Activated CD4-positive, alpha-beta T cell treated with anti-CD3 and anti-CD28 coated beads, Interleukin-2, Interleukin-4, amounts not matched to agents 100 ng/mL and 50 ng/mL, durations not matched to agents 16 hours and 8 hours (primary cell): Measurements from ENCODE around the gene SYK.
"Not testable (repeated sequence)": the region's sequence is repeated elsewhere in the genome, so short reads cannot be mapped to it uniquely, and the experiment has no call there.

ENCODE experiments used
- DNase-seq: peaks from one replicate; pipeline ENCODE4 v3.0.0-alpha.2; 2020; ENCODE audit warnings: low spot score

The SYK gene

DNA sequence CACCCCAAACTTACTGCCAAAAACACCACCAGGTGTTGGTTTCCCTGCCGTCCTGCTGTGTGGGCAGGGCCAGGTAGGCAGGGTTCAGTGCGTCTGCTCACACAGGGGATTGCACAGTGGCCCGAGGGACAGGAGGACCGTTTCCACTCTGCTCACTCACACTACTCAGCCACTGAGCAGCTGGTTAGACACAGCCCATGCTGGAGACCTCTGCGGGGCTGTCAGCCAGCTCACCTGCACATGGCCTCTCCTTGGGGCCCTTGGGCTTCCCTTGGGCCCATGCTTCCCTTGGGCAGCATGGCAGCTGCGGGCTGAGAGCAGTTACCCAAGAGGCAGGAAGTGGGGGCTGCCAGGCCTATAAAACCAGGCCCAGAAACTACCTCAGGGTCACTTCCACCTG, 79.0 kb downstream of the SYK start:
- no peak for DNase-seq

DNA sequence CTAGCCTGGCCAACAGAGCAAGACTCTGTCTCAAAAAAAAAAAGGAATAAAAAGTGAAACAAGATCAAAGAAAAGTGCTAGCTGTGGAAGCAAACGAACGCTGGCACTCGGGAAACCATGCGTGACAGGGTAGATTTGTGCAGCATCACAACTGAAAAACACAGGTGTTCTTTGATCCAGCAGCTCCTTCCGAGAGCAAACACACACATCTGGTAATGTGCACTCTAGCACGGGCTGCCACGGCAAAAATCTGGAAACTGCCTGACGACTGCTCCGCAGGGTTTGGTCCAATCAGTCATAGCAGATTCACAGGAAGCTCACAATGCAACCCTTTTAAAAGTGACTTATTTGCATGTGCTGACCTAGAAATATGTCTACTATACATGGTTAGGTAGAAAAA, 80.0 kb downstream of the SYK start:
- no peak for DNase-seq

DNA sequence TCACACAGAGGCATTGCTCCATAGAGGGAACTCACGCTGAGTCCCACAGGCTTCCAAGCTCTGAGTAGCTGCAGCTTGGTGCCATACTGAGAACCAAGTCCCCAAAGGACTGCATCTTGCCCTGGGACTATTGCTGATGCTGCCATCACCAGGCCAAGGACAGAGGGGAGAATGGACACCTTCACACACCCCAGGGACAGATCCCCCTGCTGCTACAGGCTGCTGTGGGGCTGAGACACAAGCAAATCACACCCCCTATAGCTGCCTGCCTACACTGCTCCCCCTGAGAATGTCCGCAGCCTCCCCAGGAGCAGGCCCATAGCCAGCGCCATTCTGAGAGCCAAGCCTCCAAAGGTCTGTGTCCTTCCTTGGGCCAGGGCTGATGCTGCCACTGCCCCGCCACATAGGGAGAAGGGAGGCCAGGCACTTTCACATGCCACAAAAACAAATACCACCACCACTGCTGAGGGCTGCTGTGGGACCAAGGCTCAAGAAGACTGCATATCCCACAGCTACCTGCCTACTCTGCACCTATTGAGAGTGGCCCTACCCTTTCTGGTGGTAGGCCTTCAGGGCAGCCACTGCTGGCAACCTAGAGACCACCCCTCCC, 81.5 kb downstream of the SYK start:
- DNase-seq: no peak

DNA sequence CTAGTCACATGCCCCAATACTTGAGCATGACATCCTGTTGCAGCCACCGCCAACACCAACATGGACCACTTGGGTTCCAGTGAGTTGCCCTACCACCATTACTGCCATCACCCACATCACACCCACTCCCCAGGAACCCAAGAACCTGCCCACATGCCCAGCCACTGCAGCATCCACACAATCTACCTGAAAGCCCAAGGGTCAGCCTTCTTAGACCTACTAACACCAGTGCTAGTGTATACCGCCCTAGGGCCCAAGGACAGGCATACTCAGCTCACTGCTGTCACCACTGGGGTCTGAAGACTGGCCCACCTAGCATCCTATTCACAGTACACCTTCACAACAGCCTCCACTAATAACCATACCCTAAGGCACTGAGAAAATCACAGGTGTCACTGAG, 82.0 kb downstream of the SYK start:
- no peak for DNase-seq

DNA sequence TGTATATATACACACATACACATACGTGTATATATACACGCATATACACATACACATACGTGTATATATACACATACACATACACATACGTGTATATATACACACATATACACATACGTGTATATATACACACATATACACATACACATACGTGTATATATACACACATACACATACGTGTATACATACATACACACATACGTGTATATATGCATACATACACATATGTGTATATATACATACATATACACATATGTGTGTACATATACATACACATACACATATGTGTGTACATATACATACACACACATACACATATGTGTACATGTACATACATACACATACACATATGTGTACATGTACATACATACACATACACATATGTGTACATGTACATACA, 82.6 kb downstream of the SYK start:
- no peak for DNase-seq

DNA sequence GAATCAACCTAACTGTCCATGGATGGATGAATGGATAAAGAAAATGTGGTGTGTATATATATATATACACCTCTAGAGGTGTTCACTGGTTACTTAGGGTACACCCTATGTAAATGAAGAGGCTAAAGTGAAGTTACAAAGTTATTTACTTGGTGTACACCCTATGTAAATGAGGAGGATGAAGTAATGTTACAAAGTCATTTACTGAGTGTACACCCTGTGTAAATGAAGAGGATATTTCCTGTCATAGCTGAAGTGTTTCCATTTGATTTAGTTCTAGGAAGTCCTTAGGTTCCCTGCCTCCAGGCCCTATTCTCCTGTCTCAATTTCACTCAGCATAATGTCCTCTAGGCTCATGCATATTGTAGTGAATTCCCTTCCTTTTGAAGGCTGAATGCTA, 85.2 kb downstream of the SYK start:
- not testable (repeated sequence) for DNase-seq

DNA sequence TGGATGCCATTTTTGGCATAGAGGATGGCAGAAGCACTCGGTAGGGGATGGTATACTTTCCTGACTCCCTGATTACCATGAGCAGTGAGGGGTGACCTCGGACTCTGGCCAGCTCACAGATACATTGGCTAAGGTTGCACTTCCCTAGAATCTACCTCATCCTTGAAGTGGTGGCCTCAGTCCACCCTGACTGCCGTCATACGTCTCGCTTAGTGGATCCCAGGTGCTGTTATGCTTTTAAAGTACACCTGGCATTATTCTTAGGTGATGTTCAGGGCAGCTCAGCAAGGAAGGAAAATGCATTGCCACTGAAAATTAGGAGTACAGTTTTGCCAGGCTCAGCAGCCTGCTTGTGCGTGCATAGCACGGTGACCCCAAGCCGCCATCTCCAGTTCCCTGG, 87.3 kb downstream of the SYK start:
- DNase-seq: no peak

DNA sequence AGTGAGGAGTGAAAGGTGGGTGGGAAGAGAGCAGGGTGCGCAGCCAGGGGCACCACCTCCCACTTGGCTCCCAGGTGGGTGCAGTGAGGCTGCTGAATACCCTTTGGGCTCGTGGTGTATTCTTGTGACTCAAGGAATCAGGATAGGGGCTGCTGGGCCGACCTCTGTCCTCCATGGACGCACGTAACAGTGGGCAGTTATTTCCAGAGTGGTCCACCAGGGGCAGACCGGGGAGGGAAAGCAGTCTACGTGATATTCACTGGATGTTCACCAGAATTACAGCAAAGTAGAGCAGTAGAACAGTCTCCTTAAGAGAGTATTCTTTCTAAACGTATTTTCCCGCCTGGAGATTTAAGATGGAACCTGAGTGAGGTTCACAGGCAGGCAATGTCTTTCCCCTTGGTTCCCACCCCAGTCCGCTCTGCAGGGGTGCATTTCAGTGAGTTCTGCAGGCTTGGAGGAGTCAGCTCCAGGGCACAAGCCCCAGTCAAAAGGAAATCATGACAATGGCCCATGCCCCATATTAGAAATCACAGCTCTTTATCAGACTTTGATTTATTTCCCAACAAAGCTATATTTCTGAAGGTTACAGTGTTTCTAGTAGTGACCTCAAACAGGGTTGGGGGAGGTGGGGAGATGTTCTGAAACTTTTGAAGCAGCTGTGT, 88.7 kb downstream of the SYK start:
- no peak for DNase-seq

DNA sequence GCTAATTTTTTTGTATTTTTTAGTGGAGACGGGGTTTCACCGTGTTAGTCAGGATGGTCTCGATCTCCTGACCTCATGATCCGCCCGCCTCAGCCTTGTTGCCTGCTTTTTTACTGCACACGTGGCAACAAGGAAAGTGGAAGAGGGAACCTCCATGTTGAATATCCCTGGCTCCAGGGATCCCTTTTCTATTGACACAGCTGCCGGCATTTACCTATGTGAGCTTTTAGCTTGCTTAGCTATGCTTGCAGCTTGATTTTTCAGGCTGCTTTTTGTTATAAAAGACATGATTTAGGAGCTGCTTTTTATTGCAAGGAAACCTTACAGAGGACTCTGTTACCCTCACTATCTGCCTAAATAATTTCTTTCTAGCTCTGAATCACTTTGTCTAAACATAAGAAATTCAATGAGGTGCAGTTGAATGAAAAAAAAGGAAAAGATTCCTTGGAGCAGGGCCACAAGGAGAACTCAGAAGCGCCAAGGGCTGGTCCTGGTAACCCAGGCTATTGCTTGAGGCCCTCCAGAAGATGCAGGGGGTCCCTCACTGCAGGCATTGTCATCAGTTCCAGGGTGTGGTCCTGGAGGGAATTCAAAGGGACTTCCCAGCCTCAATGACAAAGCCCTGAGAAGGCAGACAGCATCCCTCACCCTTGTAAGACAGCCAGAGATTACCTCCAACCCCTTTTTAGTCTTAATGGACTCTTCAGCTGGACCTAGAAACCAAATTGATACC, 89.9 kb downstream of the SYK start:
- DNase-seq: no peak

DNA sequence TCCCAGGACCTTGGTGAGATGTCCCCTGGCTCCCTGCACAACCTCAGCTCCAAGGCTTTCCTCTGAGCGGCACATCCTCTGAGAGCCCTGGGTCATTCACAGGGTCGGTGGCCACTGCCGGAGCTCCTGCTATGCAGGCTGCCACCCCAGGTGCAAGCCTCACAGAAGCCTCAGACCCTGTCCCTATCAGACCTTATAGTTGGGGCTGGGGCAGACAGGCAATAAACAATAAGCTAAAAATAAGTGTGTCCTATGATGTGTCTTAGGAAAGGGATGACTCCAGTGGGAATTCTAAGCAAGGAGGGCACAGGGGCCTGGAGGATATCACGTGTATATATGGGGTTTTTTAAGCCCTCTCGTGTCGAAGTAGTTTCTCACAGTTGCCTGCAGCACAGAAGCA, 91.3 kb downstream of the SYK start:
- DNase-seq: no peak

DNA sequence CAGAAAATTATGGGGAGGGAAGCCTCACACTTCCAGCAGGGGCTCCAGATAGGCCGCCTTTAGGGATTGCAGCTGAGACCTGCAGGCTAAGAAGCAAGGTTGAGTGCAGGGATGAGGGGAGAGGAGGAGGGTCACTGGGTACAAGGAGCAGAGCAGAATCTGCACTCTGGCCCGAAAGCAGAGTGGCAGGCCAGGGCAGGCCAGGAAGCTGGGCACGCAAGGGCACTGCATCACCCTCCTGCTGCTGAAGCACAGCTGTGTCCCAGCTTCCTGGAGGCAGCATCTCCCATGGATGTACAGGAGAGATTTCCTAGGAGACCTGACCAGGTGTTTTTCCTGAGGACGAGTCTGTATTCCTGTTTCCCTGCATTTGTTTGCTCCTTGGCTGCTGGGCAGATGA, 92.1 kb downstream of the SYK start:
- no peak for DNase-seq

DNA sequence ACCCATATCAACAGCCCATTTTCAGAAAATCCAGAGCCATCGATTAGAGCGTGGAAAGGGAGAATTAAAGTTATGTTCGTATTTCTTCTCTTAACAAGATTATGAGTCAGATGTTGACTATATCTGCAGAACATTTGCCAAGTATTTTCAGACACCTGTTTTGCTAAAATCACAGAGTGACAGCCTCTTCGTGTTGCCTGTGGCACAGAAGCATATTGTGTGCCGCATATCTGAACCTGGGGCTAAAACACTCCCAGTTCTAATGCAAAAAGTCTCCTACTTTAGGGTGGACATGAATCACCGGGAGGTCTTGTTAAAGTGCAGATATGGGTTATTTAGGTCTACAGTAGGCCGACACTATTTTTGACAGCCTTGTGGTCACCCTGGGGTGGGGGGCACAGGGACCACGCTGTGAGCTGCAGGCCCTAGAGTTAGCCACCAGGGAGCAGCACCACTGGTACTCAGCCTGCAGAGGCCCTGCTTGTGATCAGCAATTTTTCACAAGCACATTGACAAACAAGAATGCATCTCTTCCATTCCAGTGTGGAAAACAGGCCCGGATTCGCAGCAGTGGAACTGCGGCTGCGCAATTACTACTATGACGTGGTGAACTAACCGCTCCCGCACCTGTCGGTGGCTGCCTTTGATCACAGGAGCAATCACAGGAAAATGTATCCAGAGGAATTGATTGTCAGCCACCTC, 93.5 kb downstream of the SYK start:
- DNase-seq: no peak

DNA sequence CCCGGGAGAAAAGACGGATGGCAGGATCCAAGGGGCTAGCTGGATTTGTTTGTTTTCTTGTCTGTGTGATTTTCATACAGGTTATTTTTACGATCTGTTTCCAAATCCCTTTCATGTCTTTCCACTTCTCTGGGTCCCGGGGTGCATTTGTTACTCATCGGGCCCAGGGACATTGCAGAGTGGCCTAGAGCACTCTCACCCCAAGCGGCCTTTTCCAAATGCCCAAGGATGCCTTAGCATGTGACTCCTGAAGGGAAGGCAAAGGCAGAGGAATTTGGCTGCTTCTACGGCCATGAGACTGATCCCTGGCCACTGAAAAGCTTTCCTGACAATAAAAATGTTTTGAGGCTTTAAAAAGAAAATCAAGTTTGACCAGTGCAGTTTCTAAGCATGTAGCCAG, 94.2 kb downstream of the SYK start:
- DNase-seq: no peak

DNA sequence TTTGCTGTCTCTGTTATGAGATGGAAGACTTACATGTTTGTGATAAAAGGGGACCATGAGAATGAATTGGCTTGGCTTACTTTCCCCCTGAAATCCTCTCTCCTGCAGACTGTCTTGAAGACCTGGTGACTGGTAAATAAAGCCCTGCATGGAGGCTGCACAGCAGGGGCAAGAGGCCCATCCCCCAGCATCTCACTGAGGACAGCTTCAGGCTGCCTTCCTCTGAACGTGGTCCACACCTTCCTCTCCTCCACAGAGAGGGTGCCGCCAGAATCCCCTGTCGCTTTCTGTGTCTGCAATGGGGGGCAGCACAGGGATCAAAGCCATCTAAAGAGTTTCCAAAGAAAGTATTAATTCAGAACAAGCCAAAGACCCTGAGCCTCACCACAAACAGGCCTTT, 94.6 kb downstream of the SYK start:
- DNase-seq: no peak

DNA sequence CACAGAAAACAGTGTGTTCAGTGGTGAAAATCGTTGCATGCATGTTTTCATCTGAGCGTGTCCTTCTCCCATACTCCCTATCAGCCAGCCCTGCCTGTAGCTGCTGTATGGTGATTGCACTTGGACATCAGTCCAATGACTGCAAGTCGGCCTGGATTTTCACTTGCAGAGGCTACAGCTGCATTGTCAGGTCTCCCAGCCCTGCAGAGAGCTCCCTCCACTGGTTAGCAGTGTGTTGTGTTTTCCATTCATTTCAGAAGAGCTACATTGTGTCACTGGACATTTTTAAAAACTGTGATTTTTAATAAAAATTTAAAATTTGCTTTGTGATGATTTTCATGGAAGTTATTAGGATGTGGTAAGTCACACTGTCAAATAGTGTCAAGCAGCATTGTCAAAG, 96.6 kb downstream of the SYK start:
- no peak for DNase-seq

DNA sequence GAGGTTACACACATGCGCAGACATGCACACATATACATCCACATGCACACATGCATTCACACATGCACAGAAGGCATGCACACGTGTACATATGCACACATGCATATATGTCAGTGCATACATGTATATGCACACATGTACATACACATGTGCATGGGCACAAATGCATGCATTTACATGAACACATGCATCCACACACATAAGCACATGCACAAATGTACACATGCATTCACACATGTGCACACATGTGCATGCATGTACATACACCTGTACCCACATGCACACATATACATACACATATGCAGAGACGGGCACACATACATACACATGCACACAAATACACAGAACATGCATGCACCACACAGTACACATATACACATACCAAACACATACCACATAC, 97.7 kb downstream of the SYK start:
- DNase-seq: no peak

DNA sequence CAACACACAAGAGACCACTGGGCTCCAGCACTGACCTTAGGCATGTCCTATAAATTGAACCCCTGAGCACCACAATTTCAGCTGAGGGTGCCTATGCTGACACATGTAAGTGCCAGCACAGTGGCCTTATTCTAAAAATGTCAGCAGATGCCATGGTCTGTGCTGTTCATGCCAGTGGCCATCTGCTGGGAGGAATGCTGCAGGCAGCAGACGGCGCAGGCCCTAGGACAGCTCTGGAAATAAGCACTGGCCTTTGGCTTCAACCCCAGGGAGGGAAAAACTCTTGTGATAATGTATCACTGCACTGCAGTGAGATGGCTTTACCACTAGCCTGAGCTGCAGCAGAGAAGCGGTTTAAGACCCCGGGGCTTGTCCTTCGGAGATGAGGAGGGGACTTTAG, 98.5 kb downstream of the SYK start:
- DNase-seq: no peak

DNA sequence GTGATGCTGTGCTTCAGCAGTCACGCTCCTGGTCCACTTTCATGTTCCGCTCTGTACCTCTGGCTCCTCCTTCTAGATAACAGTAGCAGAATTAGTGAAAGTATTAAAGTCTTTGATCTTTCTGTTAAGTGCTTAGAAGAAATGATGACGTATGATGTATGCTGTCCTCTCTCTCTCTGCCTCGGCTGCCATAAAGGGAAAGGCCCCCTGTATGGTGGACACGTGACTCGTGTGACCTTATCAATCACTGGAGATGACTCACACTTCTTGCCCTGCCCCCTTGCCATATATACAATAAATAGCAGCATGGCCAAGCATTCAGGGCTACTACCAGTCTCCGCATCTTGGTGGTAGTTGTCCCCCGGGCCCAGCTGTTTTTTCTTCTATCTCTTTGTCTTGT, 100.3 kb downstream of the SYK start:
- no peak for DNase-seq

DNA sequence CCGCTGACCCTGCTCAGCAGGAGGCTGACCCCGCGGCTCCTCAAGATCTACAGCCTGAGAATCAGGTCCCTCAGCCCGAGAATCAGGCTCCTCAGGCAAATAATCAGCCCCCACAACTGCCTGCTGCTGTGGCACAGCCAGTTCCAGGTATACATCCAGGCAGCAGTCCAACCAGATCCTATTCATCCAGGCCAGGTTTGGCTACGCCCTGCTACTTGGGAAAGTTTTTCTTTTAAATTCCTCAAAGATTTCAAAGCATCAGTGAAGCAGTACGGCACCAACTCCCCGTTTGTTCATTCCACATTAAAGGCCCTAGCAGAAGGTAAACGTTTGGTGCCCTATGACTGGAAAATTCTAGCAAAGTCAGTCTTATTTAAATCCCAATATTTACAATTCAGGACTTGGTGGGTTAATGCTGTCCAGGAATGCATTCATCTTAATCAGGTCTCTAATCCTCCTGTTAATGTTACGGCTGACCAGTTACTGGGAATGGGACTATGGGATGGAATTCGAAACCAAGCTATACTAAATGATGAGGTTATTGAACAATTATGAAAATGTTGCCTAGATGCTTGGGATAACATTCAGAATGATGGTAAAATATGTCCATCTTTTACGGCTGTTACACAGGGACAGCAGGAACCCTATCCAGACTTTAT, 102.3 kb downstream of the SYK start:
- no peak for DNase-seq

DNA sequence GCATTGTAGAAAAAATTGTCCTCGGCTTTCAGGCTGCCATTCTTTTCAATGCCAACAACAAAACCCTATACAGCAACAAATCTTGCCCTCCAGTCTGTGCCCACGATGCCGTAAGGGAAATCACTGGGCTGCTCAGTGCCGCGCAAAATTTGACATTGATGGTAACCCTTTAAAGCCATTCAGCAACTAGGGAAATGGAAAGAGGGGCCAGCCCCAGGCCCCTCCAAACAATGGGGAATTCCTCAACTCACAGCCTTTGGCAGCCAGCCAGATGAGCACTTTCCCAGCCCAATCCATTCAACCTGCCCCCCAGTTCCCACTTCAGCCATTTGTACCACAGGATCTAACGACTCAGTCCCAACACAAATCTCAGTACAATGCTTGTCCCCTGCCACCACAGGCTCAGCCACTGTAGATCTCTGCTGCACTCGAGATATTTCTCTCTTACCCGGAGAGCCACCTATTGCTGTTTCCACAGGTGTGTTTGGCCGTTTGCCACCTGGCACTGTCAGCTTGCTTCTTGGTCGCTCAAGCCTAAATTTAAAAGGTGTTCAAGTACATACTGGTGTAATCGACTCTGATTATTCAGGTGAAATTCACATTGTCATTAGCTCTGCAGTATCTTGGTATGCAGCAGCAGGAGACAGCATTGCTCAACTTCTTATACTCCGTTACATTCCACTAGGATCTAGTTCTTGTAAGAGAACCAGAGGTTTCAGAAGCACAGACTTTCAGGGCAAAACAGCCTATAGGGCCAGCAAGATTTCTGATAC, 103.3 kb downstream of the SYK start:
- DNase-seq: no peak

DNA sequence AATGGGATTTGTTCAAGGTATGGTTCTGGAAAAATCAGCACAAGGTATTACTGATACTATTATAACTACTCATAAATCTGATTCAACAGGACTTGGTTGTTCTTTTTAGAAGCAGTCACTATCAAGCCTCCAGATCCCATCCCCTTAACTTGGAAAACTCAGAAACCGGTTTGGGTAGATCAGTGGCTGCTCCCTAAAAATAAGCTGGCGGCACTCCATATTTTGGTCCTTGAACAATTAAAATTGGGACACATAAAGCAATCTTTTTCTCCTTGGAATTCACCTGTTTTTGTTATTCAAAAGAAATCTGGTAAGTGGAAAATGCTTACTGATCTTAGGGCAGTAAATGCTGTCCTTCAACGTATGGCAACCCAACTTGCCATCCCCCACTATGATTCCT, 104.2 kb downstream of the SYK start:
- no peak for DNase-seq
